ENCODE data around the gene IFI30.

The IFI30 gene

GRCh38 chr19:18160971-18161635, 12.5 kb upstream of the IFI30 start:
- H3K4me3 ChIP-seq (ENCODE audit: control insufficient read depth, low read depth, low read length) = peak overlapping the region; percentile 31
- TF ChIP-seq CTCF (conservative IDR thresholded peaks at IDR 0.05; ENCODE audit: control insufficient read depth, insufficient read depth, low read depth, low read length) = no peak
- peak; percentile 42 for DNase-seq (ENCODE audit: low read depth)

- H3K4me3 ChIP-seq (ENCODE audit: control insufficient read depth, low read depth, low read length) = peak overlapping the region; percentile 31
Observed at GRCh38 chr19:18161636-18162002, 12.0 kb upstream of the IFI30 start.

DNA sequence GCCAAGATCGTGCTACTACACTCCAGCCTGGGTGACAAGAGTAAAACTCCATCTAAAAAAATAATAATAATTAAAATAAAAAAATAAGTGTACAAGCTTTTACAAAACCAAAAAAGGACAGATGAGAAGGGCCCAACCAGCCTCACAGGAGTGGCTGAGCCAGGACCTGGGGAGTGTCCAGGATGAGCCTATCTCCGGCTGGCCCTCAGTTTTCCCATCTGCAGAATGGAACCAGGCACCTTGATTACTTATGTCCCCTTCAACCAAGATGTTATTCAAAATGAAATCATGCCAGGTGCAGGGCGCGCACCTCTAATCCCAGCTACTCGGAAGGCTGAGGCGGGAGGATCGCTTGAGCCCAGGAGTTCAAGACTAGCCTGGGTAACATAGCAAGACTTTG, 9.5 kb upstream of the IFI30 start:
- DNase-seq (ENCODE audit: low read depth) = no peak
- no peak for TF ChIP-seq CTCF (conservative IDR thresholded peaks at IDR 0.05; ENCODE audit: control insufficient read depth, insufficient read depth, low read depth, low read length)
- H3K4me3 ChIP-seq (ENCODE audit: control insufficient read depth, low read depth, low read length) = no peak overlapping the region

More at GRCh38 chr19:18161636-18162002, 12.0 kb upstream of the IFI30 start:
- TF ChIP-seq CTCF (conservative IDR thresholded peaks at IDR 0.05; ENCODE audit: control insufficient read depth, insufficient read depth, low read depth, low read length) = no peak
- no peak for DNase-seq (ENCODE audit: low read depth)

DNA sequence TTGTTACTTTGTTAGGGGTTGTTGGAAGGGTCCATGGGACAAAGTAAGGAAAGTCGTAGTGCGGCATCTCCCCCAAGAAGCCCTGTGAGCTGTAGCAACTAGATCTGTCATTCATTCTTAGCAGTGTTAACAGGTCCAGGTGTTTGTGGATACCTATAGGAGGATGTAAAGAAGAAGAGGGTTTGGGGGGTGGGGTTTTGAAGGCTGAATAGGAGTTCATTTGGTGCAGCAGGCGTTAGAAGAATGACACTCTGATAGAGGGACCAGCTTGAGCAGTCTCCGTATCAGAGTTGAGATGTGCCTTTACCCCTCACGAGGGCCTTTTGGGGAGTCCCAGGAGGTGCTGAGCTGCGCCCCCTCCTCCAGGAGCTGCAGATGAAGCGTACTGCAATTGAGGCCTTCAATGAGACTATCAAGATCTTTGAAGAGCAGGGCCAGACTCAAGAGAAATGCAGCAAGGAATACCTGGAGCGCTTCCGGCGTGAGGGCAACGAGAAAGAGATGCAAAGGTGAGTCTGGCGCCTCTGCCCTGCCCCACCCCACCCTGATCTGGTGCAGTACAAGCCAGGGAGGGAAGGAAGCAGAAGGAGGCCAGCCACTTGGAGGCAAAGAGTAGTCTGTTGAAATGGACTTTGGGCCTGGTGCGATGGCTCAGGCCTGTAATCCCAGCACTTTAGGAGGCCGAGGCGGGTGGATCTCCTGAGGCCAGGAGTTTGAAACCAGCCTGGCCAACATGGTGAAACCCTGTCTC, 7.6 kb upstream of the IFI30 start:
- TF ChIP-seq CTCF (conservative IDR thresholded peaks at IDR 0.05; ENCODE audit: control insufficient read depth, insufficient read depth, low read depth, low read length) = no peak
- no peak for DNase-seq (ENCODE audit: low read depth)
- H3K4me3 ChIP-seq (ENCODE audit: control insufficient read depth, low read depth, low read length) = no peak overlapping the region

- TF ChIP-seq CTCF (conservative IDR thresholded peaks at IDR 0.05; ENCODE audit: control insufficient read depth, insufficient read depth, low read depth, low read length) = no peak
- DNase-seq (ENCODE audit: low read depth) = no peak
- no peak overlapping the region for H3K4me3 ChIP-seq (ENCODE audit: control insufficient read depth, low read depth, low read length)
Observed at GRCh38 chr19:18167011-18167410, 6.6 kb upstream of the IFI30 start.

DNA sequence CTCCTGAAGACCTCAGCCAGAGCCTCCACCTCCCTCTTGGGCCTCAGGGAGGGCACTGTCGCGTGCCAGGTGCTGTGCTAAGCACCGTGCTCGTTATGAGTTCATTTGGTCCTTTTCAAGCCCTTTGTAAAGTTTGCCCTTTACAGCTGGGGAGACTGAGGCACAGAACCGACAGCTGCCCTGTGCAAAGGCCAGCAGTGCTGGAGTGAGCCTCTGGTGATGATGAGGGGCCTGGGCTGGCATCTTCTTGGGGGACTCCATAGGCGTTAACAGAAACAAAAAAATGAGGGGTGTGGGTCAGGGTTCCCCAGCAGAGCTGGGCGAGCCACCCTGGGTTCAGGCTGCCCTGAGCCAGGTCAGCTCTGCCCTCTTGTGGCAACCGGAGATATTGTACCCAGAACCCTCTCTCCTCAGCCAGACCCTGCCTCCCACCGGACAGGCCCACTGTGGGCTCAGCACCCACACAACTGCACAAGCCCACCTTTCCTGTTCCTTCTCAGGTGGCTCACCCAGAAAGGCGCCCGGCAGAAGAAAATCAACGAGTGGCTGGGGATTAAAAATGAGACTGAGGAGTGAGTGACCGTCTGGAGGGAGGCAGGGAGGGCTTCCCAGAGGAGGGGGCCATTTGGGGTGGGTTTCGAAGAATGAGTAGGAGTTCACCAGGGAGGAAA, 5.5 kb upstream of the IFI30 start:
- peak; percentile 37 for DNase-seq (ENCODE audit: low read depth)
- peak; percentile 68 for TF ChIP-seq CTCF (conservative IDR thresholded peaks at IDR 0.05; ENCODE audit: control insufficient read depth, insufficient read depth, low read depth, low read length)
- H3K4me3 ChIP-seq (ENCODE audit: control insufficient read depth, low read depth, low read length) = no peak overlapping the region
